Measurements from ENCODE around the gene LRRK1. TPM values are rescaled to one million over a fixed set of nuclear protein-coding genes. Genes with fewer than 3 reads are reported as not detected.
A peak's percentile ranks its signal among the peaks of the same experiment; 100 is the strongest.

LRRK1 gene
- total RNA-seq, result 4.2 TPM in 2 replicates

- peak within 1 kb of the TSS; percentile 83 for H3K4me3 ChIP-seq (ENCODE audit: low read depth, low read length)
- H3K36me3 ChIP-seq (ENCODE audit: control insufficient read depth, insufficient read depth, low read length), result peaks cover 2% of the 10 kb centered on the region
- no peak for TF ChIP-seq CTCF (IDR thresholded peaks at IDR 0.05; ENCODE audit: insufficient read depth, low read length, severe bottlenecking)
- H3K27me3 ChIP-seq (ENCODE audit: control insufficient read depth, insufficient read depth, low read length), result no peaks in the 10 kb centered on the region
- peak; percentile 58 for DNase-seq (ENCODE audit: low read depth)
- FAIRE-seq, result no peak
Observed at GRCh38 chr15:100918690-100919480, at the start of gene LRRK1. TSS of gene LRRK1 (plus strand) at chr15:100919357. CDS start at chr15:100924633, 5,276 bp downstream.

- DNase-seq (ENCODE audit: low read depth) (peak; percentile 92), FAIRE-seq (peak; percentile 94)
- no peaks in the 10 kb centered on the region for H3K27me3 ChIP-seq (ENCODE audit: control insufficient read depth, insufficient read depth, low read length)
- H3K36me3 ChIP-seq (ENCODE audit: control insufficient read depth, insufficient read depth, low read length), result no peaks in the 10 kb centered on the region
- no peak overlapping the region for H3K4me3 ChIP-seq (ENCODE audit: low read depth, low read length)
- peak; percentile 75 for TF ChIP-seq CTCF (IDR thresholded peaks at IDR 0.05; ENCODE audit: insufficient read depth, low read length, severe bottlenecking)
Observed at GRCh38 chr15:100873029-100873677, 46.0 kb upstream of the LRRK1 start.

GRCh38 chr15:100875495-100875894 lies 43.7 kb upstream of the LRRK1 start:
- Histone ChIP-seq H3K4me3 (ENCODE audit: low read depth, low read length) (no peak overlapping the region), H3K36me3 (ENCODE audit: control insufficient read depth, insufficient read depth, low read length) (no peaks in the 10 kb centered on the region), H3K27me3 (ENCODE audit: control insufficient read depth, insufficient read depth, low read length) (no peaks in the 10 kb centered on the region)
- no peak for FAIRE-seq
- DNase-seq (ENCODE audit: low read depth), result no peak
- TF ChIP-seq CTCF (IDR thresholded peaks at IDR 0.05; ENCODE audit: insufficient read depth, low read length, severe bottlenecking), result no peak

- FAIRE-seq (no peak), DNase-seq (ENCODE audit: low read depth) (peak; percentile 56)
- Histone ChIP-seq H3K27me3 (ENCODE audit: control insufficient read depth, insufficient read depth, low read length) (no peaks in the 10 kb centered on the region), H3K36me3 (ENCODE audit: control insufficient read depth, insufficient read depth, low read length) (no peaks in the 10 kb centered on the region), H3K4me3 (ENCODE audit: low read depth, low read length) (no peak overlapping the region)
- no peak for TF ChIP-seq CTCF (IDR thresholded peaks at IDR 0.05; ENCODE audit: insufficient read depth, low read length, severe bottlenecking)
Observed at GRCh38 chr15:100875976-100876375, 43.2 kb upstream of the LRRK1 start.

- TF ChIP-seq CTCF (IDR thresholded peaks at IDR 0.05; ENCODE audit: insufficient read depth, low read length, severe bottlenecking), result no peak
- DNase-seq (ENCODE audit: low read depth), result peak; percentile 92
- Histone ChIP-seq H3K27me3 (ENCODE audit: control insufficient read depth, insufficient read depth, low read length) (no peaks in the 10 kb centered on the region), H3K4me3 (ENCODE audit: low read depth, low read length) (no peak overlapping the region), H3K36me3 (ENCODE audit: control insufficient read depth, insufficient read depth, low read length) (peaks cover 1% of the 10 kb centered on the region)
- FAIRE-seq, result peak; percentile 70
Observed at GRCh38 chr15:100877551-100877950, 41.6 kb upstream of the LRRK1 start.

Measured in bronchial epithelial cell (primary cell).